BLaER1 (cell line): ENCODE data around the gene PPBP.
"Not testable (repeated sequence)": the region's sequence is repeated elsewhere in the genome, so short reads cannot be mapped to it uniquely, and the experiment has no call there.

Source experiments
- H3K27ac ChIP-seq: shearing (Covaris generic); formaldehyde crosslinking; 2 replicates; pipeline ENCODE4 v1.8.1; 2022
- H3K27me3 ChIP-seq: shearing (Covaris generic); formaldehyde crosslinking; 2 replicates; pipeline ENCODE4 v1.8.1; 2022
- H3K36me3 ChIP-seq: shearing (Covaris generic); formaldehyde crosslinking; 2 replicates; pipeline ENCODE4 v1.8.1; 2022
- H3K4me1 ChIP-seq: shearing (Covaris generic); formaldehyde crosslinking; 2 replicates; pipeline ENCODE4 v1.8.1; 2022
- H3K4me2 ChIP-seq: shearing (Covaris generic); formaldehyde crosslinking; 2 replicates; pipeline ENCODE4 v1.8.1; 2022
- H3K4me3 ChIP-seq: shearing (Covaris generic); formaldehyde crosslinking; 2 replicates; pipeline ENCODE4 v1.8.1; 2022
- H3K9ac ChIP-seq: shearing (Covaris generic); formaldehyde crosslinking; 2 replicates; pipeline ENCODE4 v1.8.1; 2022
- H3K9me3 ChIP-seq: shearing (Covaris generic); formaldehyde crosslinking; 2 replicates; pipeline ENCODE4 v1.8.1; 2022
- H4K20me1 ChIP-seq: shearing (Covaris generic); formaldehyde crosslinking; 2 replicates; pipeline ENCODE4 v1.8.1; 2022
- Cebpa-rat ChIP-seq: shearing (Covaris generic); IDR thresholded peaks from 2 replicates; pipeline ENCODE4 v1.8.1; 2022

The PPBP gene

DNA sequence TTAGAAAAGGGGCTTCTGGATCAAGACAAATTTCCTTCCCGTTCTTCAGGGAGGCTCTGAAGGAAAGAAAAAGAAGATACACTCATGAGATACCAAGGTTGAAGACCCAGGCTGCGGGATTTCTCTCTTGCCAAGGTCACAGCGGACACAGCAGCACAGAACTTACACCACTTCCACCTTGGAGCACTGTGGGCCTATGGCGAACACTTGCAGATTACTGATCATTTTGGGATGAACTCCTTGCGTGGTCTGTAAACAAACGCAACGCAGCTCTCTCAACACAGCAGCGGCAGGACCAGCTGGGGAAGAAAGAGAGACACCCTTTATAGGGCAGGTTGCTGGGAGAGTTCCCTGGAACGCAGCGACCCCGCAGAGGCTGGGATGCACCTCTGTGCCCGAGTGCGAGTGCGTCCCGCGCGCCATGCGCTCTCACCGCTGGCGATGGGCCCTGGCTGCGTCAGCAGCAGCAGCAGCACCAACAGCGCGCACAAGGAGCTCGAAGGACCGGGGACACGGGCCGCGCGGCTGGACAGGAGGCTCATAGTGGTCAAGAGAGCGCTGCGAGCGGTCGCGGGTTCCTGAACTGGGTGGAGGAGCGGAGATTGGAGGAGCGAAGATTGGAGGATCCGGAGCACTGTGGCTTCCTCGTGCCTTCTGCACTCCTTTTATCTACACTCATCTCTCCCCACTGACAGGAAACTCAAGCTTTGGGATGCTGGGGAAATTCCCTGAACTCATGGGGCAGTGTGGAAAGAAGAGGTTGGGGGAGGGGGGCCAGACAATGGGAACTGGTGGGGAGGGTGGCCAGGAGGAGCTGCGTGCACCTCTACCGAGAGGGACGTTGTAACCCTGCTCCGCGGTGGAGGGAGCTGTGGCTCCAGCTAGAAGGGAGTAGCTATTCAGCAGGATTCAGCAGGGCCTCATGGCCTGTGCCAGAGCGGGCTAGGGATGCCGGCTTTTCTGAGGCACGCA is 10.3 kb upstream of the PPBP start, which contains the start of gene CXCL5:
TSS of gene CXCL5 (minus strand) at position 638 of the 972 bp plus-strand sequence. CDS start at position 542, 96 bp downstream.
- Histone ChIP-seq H4K20me1 (no peaks in the 10 kb centered on the region), H3K4me2 (no peak within 1 kb of the TSS), H3K9ac (no peak within 1 kb of the TSS), H3K27me3 (no peaks in the 10 kb centered on the region), H3K36me3 (no peaks in the 10 kb centered on the region), H3K9me3 (no peaks in the 10 kb centered on the region), H3K4me3 (no peak within 1 kb of the TSS), H3K4me1 (no peaks in the 10 kb centered on the region), H3K27ac (no peak within 1 kb of the TSS)
- TF ChIP-seq Cebpa-rat: no peak

DNA sequence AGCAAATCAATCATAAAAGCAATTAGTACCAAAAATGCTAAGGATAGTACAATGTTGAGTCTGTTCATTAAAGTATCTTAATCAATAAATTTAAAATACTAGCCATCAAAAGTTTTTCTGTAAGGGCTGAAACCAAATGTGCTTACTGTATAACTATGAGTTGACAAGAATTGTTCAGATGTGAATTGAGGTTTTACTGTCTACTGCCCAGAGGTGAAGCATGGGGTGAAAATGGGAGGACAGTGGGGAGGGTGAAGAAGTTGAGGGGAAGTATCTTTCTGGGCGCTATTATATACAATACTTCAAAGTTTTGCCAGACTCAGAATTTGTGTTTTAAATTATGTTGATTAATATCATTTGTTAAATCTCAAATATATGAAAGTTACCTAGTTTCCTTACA is 4.1 kb upstream of the PPBP start:
- no peak overlapping the region for H3K27ac ChIP-seq

DNA sequence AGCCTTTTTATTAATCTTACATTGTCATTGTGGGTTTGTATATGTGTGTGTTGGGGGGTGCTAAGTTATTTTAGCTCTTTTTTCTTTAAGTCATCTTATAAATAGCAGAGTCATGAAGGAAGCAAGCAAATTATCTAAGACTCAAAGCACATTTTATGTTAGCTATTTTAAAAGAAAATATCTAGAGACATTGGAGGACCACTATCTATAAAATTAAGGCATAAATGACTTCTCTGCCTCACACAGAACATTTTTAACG is 3.7 kb upstream of the PPBP start:
- TF ChIP-seq Cebpa-rat: no peak
- H4K20me1 ChIP-seq: no peaks in the 10 kb centered on the region
- no peaks in the 10 kb centered on the region for H3K36me3 ChIP-seq
- no peaks in the 10 kb centered on the region for H3K9me3 ChIP-seq
- no peaks in the 10 kb centered on the region for H3K27me3 ChIP-seq
- no peaks in the 10 kb centered on the region for H3K4me1 ChIP-seq
- H3K27ac ChIP-seq: no peak overlapping the region
- no peak overlapping the region for H3K4me2 ChIP-seq
- H3K4me3 ChIP-seq: no peak overlapping the region
- no peak overlapping the region for H3K9ac ChIP-seq

More for the DNA sequence above, 4.1 kb upstream of the PPBP start:
- H3K27me3 ChIP-seq: no peaks in the 10 kb centered on the region
- no peak for TF ChIP-seq Cebpa-rat
- no peaks in the 10 kb centered on the region for H3K4me1 ChIP-seq
- H3K9ac ChIP-seq: no peak overlapping the region
- no peaks in the 10 kb centered on the region for H3K9me3 ChIP-seq
- H3K4me3 ChIP-seq: no peak overlapping the region
- no peak overlapping the region for H3K4me2 ChIP-seq
- no peaks in the 10 kb centered on the region for H3K36me3 ChIP-seq
- no peaks in the 10 kb centered on the region for H4K20me1 ChIP-seq

DNA sequence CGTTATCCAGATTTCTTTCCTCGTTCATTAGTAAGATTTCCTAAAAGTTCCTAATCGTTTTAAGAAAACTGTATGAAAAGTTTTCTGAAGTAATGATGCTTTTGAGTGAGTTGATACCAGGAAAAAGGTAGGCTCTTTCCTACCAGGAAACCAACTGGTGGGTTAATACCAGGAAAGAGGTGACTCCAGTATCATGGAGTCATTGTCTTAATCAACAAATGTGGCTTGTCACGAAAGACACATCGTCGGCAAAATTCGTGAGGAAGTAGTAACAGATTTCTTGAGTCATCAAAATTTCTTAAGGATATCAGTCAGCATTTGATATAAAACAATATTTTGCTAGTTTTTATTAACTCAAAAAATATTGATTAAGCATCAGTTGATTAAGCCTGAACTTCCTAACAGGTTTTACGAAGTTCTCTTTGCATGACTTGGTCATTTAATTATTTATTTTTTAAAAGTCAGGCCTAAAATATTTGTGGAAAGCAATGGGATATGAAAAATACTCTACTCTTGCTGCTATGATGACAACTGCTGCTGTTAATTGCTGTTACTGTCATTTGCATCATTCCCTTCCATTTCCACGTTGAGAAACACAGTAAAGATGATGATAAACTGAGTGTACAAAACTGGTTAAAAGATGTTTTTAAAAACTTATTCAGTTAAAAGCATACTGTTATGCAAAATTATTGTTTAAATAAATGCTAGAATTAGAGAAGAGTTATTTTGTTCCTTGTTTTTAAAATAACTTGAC is 3.2 kb upstream of the PPBP start:
- no peaks in the 10 kb centered on the region for H4K20me1 ChIP-seq
- H3K4me3 ChIP-seq: no peak overlapping the region
- no peaks in the 10 kb centered on the region for H3K36me3 ChIP-seq
- no peak overlapping the region for H3K9ac ChIP-seq
- TF ChIP-seq Cebpa-rat: no peak
- H3K27me3 ChIP-seq: no peaks in the 10 kb centered on the region
- no peaks in the 10 kb centered on the region for H3K4me1 ChIP-seq
- H3K27ac ChIP-seq: no peak overlapping the region
- no peaks in the 10 kb centered on the region for H3K9me3 ChIP-seq
- no peak overlapping the region for H3K4me2 ChIP-seq

DNA sequence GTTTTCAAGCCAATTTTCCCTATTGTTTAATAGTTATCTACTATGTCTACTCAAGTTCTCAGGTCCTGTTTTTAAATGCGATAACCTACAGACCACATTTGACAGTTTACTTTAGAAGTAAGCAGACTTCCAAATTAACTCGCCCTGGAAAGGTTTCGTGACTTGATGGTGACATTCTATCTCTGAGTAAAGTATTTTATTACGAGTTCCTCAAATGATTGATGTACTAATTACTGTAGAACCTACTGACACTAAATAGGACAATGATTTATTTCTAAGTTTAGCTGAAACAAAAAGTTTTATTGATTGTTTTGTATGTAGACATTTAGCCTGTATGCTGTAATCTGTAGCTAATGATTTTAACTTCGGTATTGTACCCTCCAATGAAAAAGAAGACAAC is 1.9 kb upstream of the PPBP start:
- H3K27ac ChIP-seq: no peak overlapping the region
- no peaks in the 10 kb centered on the region for H3K9me3 ChIP-seq
- H3K9ac ChIP-seq: no peak overlapping the region
- H3K4me2 ChIP-seq: no peak overlapping the region
- H3K27me3 ChIP-seq: no peaks in the 10 kb centered on the region
- no peaks in the 10 kb centered on the region for H3K36me3 ChIP-seq
- no peak overlapping the region for H3K4me3 ChIP-seq
- no peaks in the 10 kb centered on the region for H4K20me1 ChIP-seq
- TF ChIP-seq Cebpa-rat: no peak
- H3K4me1 ChIP-seq: no peaks in the 10 kb centered on the region

DNA sequence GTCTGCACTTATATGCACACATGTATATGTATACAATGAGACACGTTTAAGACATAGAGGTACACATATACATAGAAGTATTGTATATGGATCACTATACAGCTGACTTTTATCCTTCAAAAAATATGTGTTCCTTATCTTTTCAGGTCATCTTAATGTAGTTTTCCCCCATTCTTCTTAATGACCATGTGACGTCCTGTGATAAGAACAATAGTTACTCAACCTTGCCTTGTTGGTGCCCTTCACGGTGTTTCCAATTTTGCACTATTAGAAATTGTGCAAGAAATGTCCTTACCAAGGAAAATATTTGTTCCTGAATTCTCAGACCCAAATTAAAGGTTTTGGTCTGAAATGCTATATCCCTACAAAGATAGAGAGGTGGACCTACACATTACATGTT is 1.0 kb upstream of the PPBP start:
- H3K9me3 ChIP-seq: no peaks in the 10 kb centered on the region
- no peak for TF ChIP-seq Cebpa-rat
- H3K4me1 ChIP-seq: no peaks in the 10 kb centered on the region
- H3K27me3 ChIP-seq: no peaks in the 10 kb centered on the region
- no peak overlapping the region for H3K4me2 ChIP-seq
- no peak overlapping the region for H3K9ac ChIP-seq
- H3K4me3 ChIP-seq: no peak overlapping the region
- H3K36me3 ChIP-seq: no peaks in the 10 kb centered on the region
- H4K20me1 ChIP-seq: no peaks in the 10 kb centered on the region
- no peak overlapping the region for H3K27ac ChIP-seq

DNA sequence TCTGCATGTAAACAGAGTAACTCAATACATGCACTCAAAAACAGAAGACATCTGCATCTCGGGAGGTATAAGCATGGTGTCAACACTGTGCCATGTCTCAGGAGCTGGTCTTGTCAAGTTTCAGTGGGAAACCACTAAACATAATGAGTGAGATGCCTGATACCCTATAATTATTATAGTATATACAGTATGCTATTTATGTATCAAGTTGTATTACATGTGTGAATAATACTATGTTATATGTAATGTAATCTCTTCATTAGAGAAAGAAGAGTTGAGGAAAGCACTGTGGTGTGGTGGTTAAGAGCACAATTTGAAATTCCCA is 2.5 kb downstream of the PPBP start:
- Histone ChIP-seq H3K27ac (no peak overlapping the region), H3K27me3 (no peaks in the 10 kb centered on the region), H3K9me3 (no peaks in the 10 kb centered on the region), H3K9ac (no peak overlapping the region), H4K20me1 (no peaks in the 10 kb centered on the region), H3K4me1 (no peaks in the 10 kb centered on the region), H3K4me2 (no peak overlapping the region), H3K4me3 (no peak overlapping the region), H3K36me3 (no peaks in the 10 kb centered on the region)
- no peak for TF ChIP-seq Cebpa-rat

DNA sequence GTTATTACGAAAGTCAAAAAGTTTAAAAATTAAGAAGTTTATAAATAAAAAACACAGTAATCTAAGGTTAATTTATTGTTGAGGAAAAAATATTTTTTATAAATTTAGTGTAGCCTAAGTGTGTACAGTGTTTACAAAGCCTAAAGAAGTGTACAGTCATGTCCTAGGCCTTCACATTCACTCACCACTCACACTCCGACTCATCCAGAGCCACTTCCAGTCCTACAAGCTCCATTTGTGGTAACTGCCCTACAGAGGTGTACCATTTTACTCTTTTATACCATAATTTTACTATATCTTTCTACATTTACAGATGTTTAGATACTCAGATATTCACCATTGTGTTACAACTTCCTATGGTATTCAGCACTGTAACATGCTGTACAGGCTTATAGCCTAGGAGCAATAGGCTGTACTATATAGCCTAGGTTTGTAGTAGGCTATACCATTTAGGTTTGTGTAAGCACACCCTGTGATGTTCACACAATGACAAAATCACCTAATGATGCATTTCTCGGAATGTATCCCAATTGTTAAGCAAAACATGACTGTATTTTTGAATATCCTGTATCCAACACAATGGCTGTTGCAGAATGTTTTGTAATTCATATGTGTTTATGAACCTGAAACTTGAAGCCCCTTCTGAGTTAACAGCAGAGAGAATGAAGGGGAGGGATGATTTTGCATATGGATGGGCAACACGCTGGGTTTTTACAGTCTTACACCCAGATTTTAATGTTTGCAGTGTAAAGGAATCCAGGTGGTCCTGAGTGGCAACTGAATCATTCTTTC is 3.1 kb downstream of the PPBP start:
- H3K27ac ChIP-seq: no peak overlapping the region
- no peak overlapping the region for H3K4me3 ChIP-seq
- no peaks in the 10 kb centered on the region for H3K36me3 ChIP-seq
- H3K9ac ChIP-seq: no peak overlapping the region
- no peaks in the 10 kb centered on the region for H3K4me1 ChIP-seq
- no peaks in the 10 kb centered on the region for H4K20me1 ChIP-seq
- no peaks in the 10 kb centered on the region for H3K27me3 ChIP-seq
- TF ChIP-seq Cebpa-rat: no peak
- no peak overlapping the region for H3K4me2 ChIP-seq
- H3K9me3 ChIP-seq: no peaks in the 10 kb centered on the region

DNA sequence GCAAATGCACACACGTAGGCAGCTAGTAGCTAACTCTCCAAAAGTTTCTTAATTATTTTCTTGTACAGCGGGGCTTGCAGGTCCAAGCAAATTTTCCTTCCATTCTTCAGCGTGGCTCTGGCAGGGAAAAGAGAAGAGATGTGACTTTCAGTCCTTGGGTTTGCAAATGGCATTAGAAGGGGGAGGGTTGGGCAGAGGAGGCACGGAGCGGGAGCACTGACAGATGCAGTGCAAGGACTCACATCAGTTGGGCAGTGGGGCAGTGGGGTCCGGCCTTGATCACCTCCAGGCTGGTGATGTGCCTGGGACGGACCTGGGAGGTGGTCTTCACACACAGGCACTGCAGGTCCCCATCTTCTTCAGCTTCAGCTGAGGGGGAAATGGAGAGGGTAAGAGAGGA is 6.8 kb downstream of the PPBP start:
- H3K4me3 ChIP-seq, H3K4me1 ChIP-seq, H4K20me1 ChIP-seq, H3K9ac ChIP-seq, H3K4me2 ChIP-seq, H3K27me3 ChIP-seq, H3K9me3 ChIP-seq, H3K36me3 ChIP-seq, H3K27ac ChIP-seq: not testable (repeated sequence)
